H1 (cell line): ENCODE results near the gene SPEN. TPM values are rescaled to one million over a fixed set of nuclear protein-coding genes. Genes with fewer than 3 reads are reported as not detected.

Source experiments
- CTCF ChIA-PET: fragments of 300-600 bp; sonication (Branson Sonifier 250); formaldehyde crosslinking; loops from one replicate; lab custom pipeline; 2021; ENCODE audit not compliant: partially characterized antibody; lab: Charles Lee
- POLR2A ChIA-PET: fragments of 300-600 bp; sonication (Branson Sonifier 250); formaldehyde crosslinking; loops from one replicate; lab custom pipeline; 2021; ENCODE audit warnings: inconsistent platforms; ENCODE audit not compliant: partially characterized antibody; lab: Charles Lee
- DNase-seq, 2 experiments: peaks; one replicate each; pipeline versions ENCODE4 v3.0.0 to v3.0.0-alpha.2; 2010 to 2022; ENCODE audit warnings: low spot score in 2 of 2, low read depth in 1 of 2, mixed read lengths in 1 of 2
- FAIRE-seq: peaks from 2 replicates; lab custom pipeline; 2011; peaks lifted over from hg19 to GRCh38; lab: Jason Lieb, UNC
- H2AFZ ChIP-seq: 2 replicates; pipeline ENCODE4 v1.8.1; 2012; ENCODE audit warnings: low read length, inconsistent platforms
- H2AK5ac ChIP-seq: 2 replicates; pipeline ENCODE4 v1.6.1; 2013; ENCODE audit warnings: low read depth, low read length
- H2BK120ac ChIP-seq: replicated peaks from 2 replicates; pipeline ENCODE3; 2013; ENCODE audit warnings: low read depth, low read length, inconsistent platforms
- H2BK12ac ChIP-seq: 2 replicates; pipeline ENCODE4 v1.6.1; 2013; ENCODE audit warnings: low read depth, low read length
- H2BK15ac ChIP-seq: 2 replicates; pipeline ENCODE4 v1.6.1; 2013; ENCODE audit warnings: low read length
- H2BK20ac ChIP-seq: 2 replicates; pipeline ENCODE4 v1.6.1; 2013; ENCODE audit warnings: low read length
- H2BK5ac ChIP-seq: 2 replicates; pipeline ENCODE4 v1.6.1; 2013; ENCODE audit warnings: low read depth, low read length
- H3K14ac ChIP-seq: 2 replicates; pipeline ENCODE4 v1.6.1; 2013; ENCODE audit warnings: inconsistent platforms; ENCODE audit not compliant: insufficient read length
- H3K18ac ChIP-seq: 2 replicates; pipeline ENCODE4 v1.6.1; 2013; ENCODE audit warnings: low read length; ENCODE audit errors: extremely low read depth
- H3K23ac ChIP-seq: 2 replicates; pipeline ENCODE4 v1.6.1; 2013; ENCODE audit warnings: inconsistent platforms; ENCODE audit not compliant: insufficient read length
- H3K23me2 ChIP-seq: 2 replicates; pipeline ENCODE4 v1.6.1; 2013; ENCODE audit warnings: low read depth, low read length
- H3K27ac ChIP-seq: 2 replicates; pipeline ENCODE4 v1.6.1; 2011; ENCODE audit warnings: low read depth, low read length, inconsistent platforms
- H3K27me3 ChIP-seq, 4 experiments: replicated peaks in 1 of 4; 1 replicate in 1 of 4; 2 replicates in 3 of 4; pipeline versions ENCODE4 v1.6.1 to v1.8.1; 2011 to 2013; ENCODE audit warnings: low read length in 3 of 4, mild to moderate bottlenecking in 3 of 4, inconsistent platforms in 2 of 4, mixed read lengths in 2 of 4, moderate library complexity in 1 of 4; ENCODE audit not compliant: control insufficient read depth in 3 of 4, insufficient read depth in 3 of 4; ENCODE audit errors: extremely low read depth in 1 of 4
- H3K36me3 ChIP-seq, 4 experiments: 2 replicates each; pipeline versions ENCODE4 v1.6.1 to v1.8.1; 2011 to 2013; ENCODE audit warnings: mild to moderate bottlenecking in 4 of 4, low read length in 3 of 4, moderate library complexity in 2 of 4, control low read depth in 1 of 4, inconsistent platforms in 1 of 4; ENCODE audit not compliant: insufficient read depth in 4 of 4, control insufficient read depth in 2 of 4
- H3K4ac ChIP-seq: replicated peaks from 2 replicates; pipeline ENCODE3; 2013; ENCODE audit warnings: low read length, low read depth, mixed read lengths, inconsistent platforms; ENCODE audit not compliant: insufficient read length
- H3K4me1 ChIP-seq, 4 experiments: replicated peaks in 1 of 4; 1 replicate in 1 of 4; 2 replicates in 3 of 4; pipeline versions ENCODE4 v1.6.1 to v1.8.1; 2011 to 2013; ENCODE audit warnings: low read length in 3 of 4, inconsistent platforms in 2 of 4, mixed read lengths in 1 of 4; ENCODE audit not compliant: insufficient read depth in 4 of 4, control insufficient read depth in 3 of 4
- H3K4me2 ChIP-seq, 2 experiments: 2 replicates each; pipeline versions ENCODE4 v1.6.1 to v1.8.1; 2011 to 2013; ENCODE audit warnings: low read depth in 2 of 2, low read length in 2 of 2, control low read depth in 1 of 2, inconsistent platforms in 1 of 2, mild to moderate bottlenecking in 1 of 2; ENCODE audit not compliant: insufficient read depth in 1 of 2
- H3K4me3 ChIP-seq, 4 experiments: fragments of 200-600, 300-600 bp in 1 of 4; sonication (generic), shearing (Covaris generic), sonication (Bioruptor Twin) in 1 of 4; 2 replicates each; pipeline versions ENCODE4 v1.5.1 to v1.8.1; 2011 to 2016; ENCODE audit warnings: low read length in 4 of 4, low read depth in 3 of 4, control low read depth in 2 of 4, inconsistent platforms in 2 of 4, mild to moderate bottlenecking in 2 of 4, mixed read lengths in 1 of 4, moderate library complexity in 1 of 4; ENCODE audit not compliant: insufficient read depth in 2 of 4; ENCODE audit errors: extremely low read depth in 1 of 4
- H3K56ac ChIP-seq: replicated peaks from 2 replicates; pipeline ENCODE3; 2013; ENCODE audit warnings: low read depth, mild to moderate bottlenecking, mixed read lengths, low read length, inconsistent platforms; ENCODE audit not compliant: insufficient read length
- H3K79me1 ChIP-seq: 2 replicates; pipeline ENCODE4 v1.6.1; 2013; ENCODE audit warnings: low read depth, low read length, control low read depth
- H3K79me2 ChIP-seq, 2 experiments: 2 replicates each; pipeline versions ENCODE4 v1.6.1 to v1.8.1; 2012 to 2013; ENCODE audit warnings: low read length in 2 of 2, mild to moderate bottlenecking in 2 of 2, inconsistent platforms in 1 of 2; ENCODE audit not compliant: insufficient read depth in 2 of 2, control insufficient read depth in 1 of 2
- H3K9ac ChIP-seq, 4 experiments: replicated peaks in 1 of 4; 1 replicate in 1 of 4; 2 replicates in 3 of 4; pipeline versions ENCODE4 v1.6.1 to v1.8.1; 2011 to 2013; ENCODE audit warnings: low read depth in 3 of 4, low read length in 3 of 4, control low read depth in 2 of 4, mild to moderate bottlenecking in 2 of 4, moderate library complexity in 2 of 4, inconsistent platforms in 1 of 4; ENCODE audit errors: extremely low read depth in 1 of 4
- H3K9me3 ChIP-seq, 2 experiments: 2 replicates each; pipeline versions ENCODE4 v1.6.1 to v1.8.1; 2012 to 2013; ENCODE audit warnings: mild to moderate bottlenecking in 2 of 2, moderate library complexity in 2 of 2, control low read depth in 1 of 2, inconsistent platforms in 1 of 2, low read depth in 1 of 2, low read length in 1 of 2, mixed read lengths in 1 of 2; ENCODE audit not compliant: insufficient read depth in 2 of 2
- H4K20me1 ChIP-seq, 2 experiments: replicated peaks in 1 of 2; 2 replicates each; pipeline versions ENCODE3 to v1.8.1; 2011 to 2013; ENCODE audit warnings: inconsistent platforms in 2 of 2, low read length in 2 of 2, mild to moderate bottlenecking in 1 of 2; ENCODE audit not compliant: insufficient read depth in 2 of 2, control insufficient read depth in 1 of 2
- H4K5ac ChIP-seq: 2 replicates; pipeline ENCODE4 v1.6.1; 2013; ENCODE audit warnings: low read length, low read depth, mixed read lengths, inconsistent platforms; ENCODE audit not compliant: insufficient read length
- H4K8ac ChIP-seq: 2 replicates; pipeline ENCODE4 v1.8.0; 2013; ENCODE audit warnings: mild to moderate bottlenecking, moderate library complexity, low read length, inconsistent platforms; ENCODE audit not compliant: insufficient read depth; ENCODE audit errors: extremely low read depth
- H4K91ac ChIP-seq: replicated peaks from 2 replicates; pipeline ENCODE3; 2013; ENCODE audit warnings: low read length, mixed read lengths, inconsistent platforms; ENCODE audit not compliant: insufficient read length
- CBX5 ChIP-seq: fragments of 300-800, 300-1000 bp; sonication (generic); IDR thresholded peaks from 2 replicates; pipeline ENCODE4 v1.7.1; 2016; ENCODE audit warnings: antibody characterized with exemption, low read length, low read depth
- CREB1 ChIP-seq: IDR thresholded peaks from 2 replicates; pipeline ENCODE4 v1.6.1; 2012; ENCODE audit warnings: inconsistent platforms
- CTBP2 ChIP-seq: IDR thresholded peaks from 2 replicates; pipeline ENCODE4 v1.7.0; 2011; ENCODE audit warnings: borderline replicate concordance, mild to moderate bottlenecking, moderate library complexity, mixed read lengths, low read length; ENCODE audit not compliant: insufficient read depth, insufficient read length
- SP2 ChIP-seq: IDR thresholded peaks from 2 replicates; pipeline ENCODE4 v1.6.1; 2012; ENCODE audit warnings: mild to moderate bottlenecking, low read length, inconsistent platforms
- WGBS, 2 experiments: shearing (Covaris generic) in 1 of 2; methylation state at CpG; one replicate each; pipeline versions ENCODE4 v1.1.6 to v1.1.7; 2013 to 2015; ENCODE audit warnings: low lambda C conversion rate in 2 of 2, mixed read lengths in 2 of 2, inconsistent platforms in 1 of 2, low coverage in 1 of 2, missing lambda C conversion rate in 1 of 2; ENCODE audit not compliant: insufficient replicate concordance in 2 of 2, insufficient coverage in 1 of 2, insufficient read length in 1 of 2; ENCODE audit errors: extremely low coverage in 1 of 2, missing lambda C conversion rate in 1 of 2; 5-methylcytosine and 5-hydroxymethylcytosine counted together
- polyA plus RNA-seq, 7 experiments: library from polyadenylated mRNA; depleted of rRNA in 3 of 7; stranded (reverse) in 5 of 7; unstranded in 2 of 7; fragments of >200 nt in 5 of 7; fragments of 200-250 nt in 2 of 7; gene quantifications; 1 replicate in 5 of 7; 2 replicates in 1 of 7; 4 replicates in 1 of 7; pipeline versions ENCODE4 v1.2.1 to v1.2.3, GENCODE V29; 2011 to 2013; ENCODE audit warnings: missing spikeins in 2 of 7, mixed read lengths in 2 of 7
- total RNA-seq: library from RNA; stranded (reverse); fragmentation: NEBNext Ultra II Directional; extraction: Animal tissue kit (Norgen Biotek cat#: 25700); gene quantifications from 2 replicates; pipeline ENCODE4 v1.2.1, GENCODE V29; 2021
- TF ChIP-seq, protein P1 (sequence below), 3 experiments: IDR thresholded peaks; 1 replicate in 2 of 3; 2 replicates in 1 of 3; pipeline versions ENCODE4 v1.5.1 to v1.6.1; 2011; ENCODE audit warnings: low read length in 3 of 3, mild to moderate bottlenecking in 3 of 3, inconsistent platforms in 2 of 3, low read depth in 1 of 3, moderate library complexity in 1 of 3; ENCODE audit not compliant: insufficient read depth in 1 of 3; ENCODE audit errors: control extremely low read depth in 1 of 3
- TF ChIP-seq, protein P2 (sequence below): IDR thresholded peaks from 2 replicates; pipeline ENCODE4 v1.6.1; 2012; ENCODE audit warnings: inconsistent platforms

Gene SPEN
- total and polyA plus RNA-seq, 2 of the 8 experiments (the other 6 are each of a cell fraction or from before 2014, with no cell fraction given): 12.5 to 52.1 TPM

DNA sequence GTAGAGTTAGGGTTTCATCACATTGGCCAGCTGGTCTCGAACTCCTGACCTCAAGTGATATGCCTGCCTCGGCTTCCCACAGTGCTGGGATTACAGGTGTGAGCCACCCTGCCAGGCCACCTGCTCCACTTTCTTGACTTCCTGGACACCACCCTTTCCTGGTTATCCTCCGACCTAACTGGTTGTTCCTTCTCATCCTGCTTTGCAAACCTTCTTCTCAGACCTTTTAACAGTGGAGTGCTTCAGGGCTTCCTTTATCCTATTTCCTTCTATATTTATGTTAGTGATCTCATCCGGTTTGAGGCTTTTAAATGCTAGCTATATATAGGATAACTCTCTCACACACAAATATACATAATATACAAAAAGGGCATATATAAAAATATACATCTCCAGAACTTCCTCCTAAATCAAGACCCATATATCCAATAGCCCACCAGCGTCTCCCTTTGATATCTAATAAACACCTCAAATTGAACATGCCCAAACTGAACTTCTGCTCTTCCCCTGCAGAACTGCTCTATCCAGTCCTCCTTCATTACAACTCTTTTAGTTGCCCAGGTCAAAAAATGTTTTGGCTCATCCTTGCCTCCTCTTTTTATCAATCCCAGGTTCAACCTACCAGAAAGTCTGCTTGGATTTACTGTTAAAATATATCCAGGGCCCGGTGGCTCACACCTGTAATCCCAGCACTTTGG is 20.5 kb upstream of the SPEN start:
- H2AFZ ChIP-seq: no peak overlapping the region
- H3K23ac ChIP-seq: no peak overlapping the region
- H3K4ac ChIP-seq: no peak overlapping the region
- H4K20me1 ChIP-seq: no peaks in the 10 kb centered on the region
- no peak for FAIRE-seq
- H3K56ac ChIP-seq: no peak overlapping the region
- no peak overlapping the region for H4K5ac ChIP-seq
- CTCF ChIA-PET: no interaction called here
- H3K14ac ChIP-seq: no peak overlapping the region
- H3K4me1 ChIP-seq: peaks cover 0 to 12% (median 4%) of the 10 kb centered on the region in 4 experiments; a peak in 3 of 7 replicates
- no peak overlapping the region for H2BK20ac ChIP-seq
- no peak overlapping the region for H2BK12ac ChIP-seq
- H3K9ac ChIP-seq: no peak overlapping the region
- H2BK15ac ChIP-seq: no peak overlapping the region
- no peak overlapping the region for H2BK120ac ChIP-seq
- no peak overlapping the region for H4K91ac ChIP-seq
- no peaks in the 10 kb centered on the region for H3K36me3 ChIP-seq
- no peak for TF ChIP-seq SP2
- no peak for TF ChIP-seq CTBP2
- no peak for TF ChIP-seq CREB1
- TF ChIP-seq, protein P1, sequence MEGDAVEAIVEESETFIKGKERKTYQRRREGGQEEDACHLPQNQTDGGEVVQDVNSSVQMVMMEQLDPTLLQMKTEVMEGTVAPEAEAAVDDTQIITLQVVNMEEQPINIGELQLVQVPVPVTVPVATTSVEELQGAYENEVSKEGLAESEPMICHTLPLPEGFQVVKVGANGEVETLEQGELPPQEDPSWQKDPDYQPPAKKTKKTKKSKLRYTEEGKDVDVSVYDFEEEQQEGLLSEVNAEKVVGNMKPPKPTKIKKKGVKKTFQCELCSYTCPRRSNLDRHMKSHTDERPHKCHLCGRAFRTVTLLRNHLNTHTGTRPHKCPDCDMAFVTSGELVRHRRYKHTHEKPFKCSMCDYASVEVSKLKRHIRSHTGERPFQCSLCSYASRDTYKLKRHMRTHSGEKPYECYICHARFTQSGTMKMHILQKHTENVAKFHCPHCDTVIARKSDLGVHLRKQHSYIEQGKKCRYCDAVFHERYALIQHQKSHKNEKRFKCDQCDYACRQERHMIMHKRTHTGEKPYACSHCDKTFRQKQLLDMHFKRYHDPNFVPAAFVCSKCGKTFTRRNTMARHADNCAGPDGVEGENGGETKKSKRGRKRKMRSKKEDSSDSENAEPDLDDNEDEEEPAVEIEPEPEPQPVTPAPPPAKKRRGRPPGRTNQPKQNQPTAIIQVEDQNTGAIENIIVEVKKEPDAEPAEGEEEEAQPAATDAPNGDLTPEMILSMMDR (IDR thresholded peaks at IDR 0.05; ENCODE audit: control extremely low read depth in 1 of 3, insufficient read depth in 1 of 3, low read depth in 1 of 3, low read length in 3 of 3): no peak
- TF ChIP-seq, protein P2, sequence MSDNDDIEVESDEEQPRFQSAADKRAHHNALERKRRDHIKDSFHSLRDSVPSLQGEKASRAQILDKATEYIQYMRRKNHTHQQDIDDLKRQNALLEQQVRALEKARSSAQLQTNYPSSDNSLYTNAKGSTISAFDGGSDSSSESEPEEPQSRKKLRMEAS: no peak
- no peak for TF ChIP-seq CBX5
- TF ChIP-seq, all 59 proteins: peak for 0
- no peak overlapping the region for H2AK5ac ChIP-seq
- no peaks in the 10 kb centered on the region for H3K79me1 ChIP-seq
- WGBS, 2 experiments: 94% methylated on average over 6 of the region's 6 CpGs; no CpG with 5 or more reads in 1 of the 2 experiments
- H3K18ac ChIP-seq: no peak overlapping the region
- H3K9me3 ChIP-seq: no peaks in the 10 kb centered on the region
- H4K8ac ChIP-seq: no peak overlapping the region
- H3K79me2 ChIP-seq: no peaks in the 10 kb centered on the region
- H3K27ac ChIP-seq: no peak overlapping the region
- H2BK5ac ChIP-seq: no peak overlapping the region
- no peak for DNase-seq
- POLR2A ChIA-PET: no interaction called here
- no peaks in the 10 kb centered on the region for H3K23me2 ChIP-seq
- no peak overlapping the region for H3K4me3 ChIP-seq
- no peak overlapping the region for H3K4me2 ChIP-seq
- no peaks in the 10 kb centered on the region for H3K27me3 ChIP-seq
